ENCODE data around the gene CMSS1. TPM values are rescaled to one million over a fixed set of nuclear protein-coding genes. Genes with fewer than 3 reads are reported as not detected.
A peak's percentile ranks its signal among the peaks of the same experiment; 100 is the strongest.

Gene CMSS1
- total RNA-seq, 6 experiments from 2014 or later: 10.1 to 14.6 (median 11.6) TPM

DNA sequence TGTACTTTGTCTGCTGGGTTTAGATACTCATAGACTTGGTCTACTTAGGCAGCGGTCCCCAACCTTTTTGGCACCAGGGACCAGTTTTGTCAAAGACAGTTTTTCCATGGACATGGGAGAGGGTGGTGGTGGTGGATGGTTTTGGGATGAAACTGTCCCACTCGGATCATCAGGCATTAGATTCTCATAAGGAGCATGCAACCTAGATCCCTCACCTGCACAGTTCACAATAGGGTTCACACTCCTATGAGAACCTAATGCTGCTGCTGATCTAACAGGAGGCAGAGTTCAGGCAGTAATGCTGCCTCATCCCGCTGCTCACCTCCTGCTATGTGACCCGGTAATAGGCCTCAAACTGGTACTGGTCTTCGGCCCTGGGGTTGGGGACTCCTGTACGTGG lies 45.3 kb downstream of the CMSS1 start:
- no peak overlapping the region for H3K27ac ChIP-seq
- TF ChIP-seq, protein P1, sequence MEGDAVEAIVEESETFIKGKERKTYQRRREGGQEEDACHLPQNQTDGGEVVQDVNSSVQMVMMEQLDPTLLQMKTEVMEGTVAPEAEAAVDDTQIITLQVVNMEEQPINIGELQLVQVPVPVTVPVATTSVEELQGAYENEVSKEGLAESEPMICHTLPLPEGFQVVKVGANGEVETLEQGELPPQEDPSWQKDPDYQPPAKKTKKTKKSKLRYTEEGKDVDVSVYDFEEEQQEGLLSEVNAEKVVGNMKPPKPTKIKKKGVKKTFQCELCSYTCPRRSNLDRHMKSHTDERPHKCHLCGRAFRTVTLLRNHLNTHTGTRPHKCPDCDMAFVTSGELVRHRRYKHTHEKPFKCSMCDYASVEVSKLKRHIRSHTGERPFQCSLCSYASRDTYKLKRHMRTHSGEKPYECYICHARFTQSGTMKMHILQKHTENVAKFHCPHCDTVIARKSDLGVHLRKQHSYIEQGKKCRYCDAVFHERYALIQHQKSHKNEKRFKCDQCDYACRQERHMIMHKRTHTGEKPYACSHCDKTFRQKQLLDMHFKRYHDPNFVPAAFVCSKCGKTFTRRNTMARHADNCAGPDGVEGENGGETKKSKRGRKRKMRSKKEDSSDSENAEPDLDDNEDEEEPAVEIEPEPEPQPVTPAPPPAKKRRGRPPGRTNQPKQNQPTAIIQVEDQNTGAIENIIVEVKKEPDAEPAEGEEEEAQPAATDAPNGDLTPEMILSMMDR (IDR thresholded peaks at IDR 0.05): no peak
- no peak for TF ChIP-seq POLR2A (IDR thresholded peaks at IDR 0.05)
- ATAC-seq: no peak

DNA sequence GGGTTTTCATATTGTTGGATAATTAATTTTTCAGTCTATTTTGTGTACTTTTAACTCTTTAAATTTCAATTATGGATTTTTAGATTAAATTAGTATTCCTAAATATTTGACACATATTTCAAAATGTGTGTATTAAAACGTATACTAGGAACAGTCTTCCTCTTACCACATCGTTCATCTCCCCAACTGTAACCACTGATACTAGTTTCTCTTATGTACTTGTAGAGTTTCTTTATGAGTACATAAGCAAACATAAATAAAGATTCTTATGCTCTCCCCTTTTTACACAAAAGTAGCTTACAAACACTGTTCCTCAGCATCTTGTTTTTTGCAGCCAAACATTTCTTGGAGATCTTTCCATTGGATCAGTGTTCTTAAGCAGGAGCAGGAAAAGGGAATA lies 45.9 kb downstream of the CMSS1 start:
- Histone ChIP-seq H3K4me1 (no peaks in the 10 kb centered on the region), H3K4me3 (no peak overlapping the region), H3K27ac (no peak overlapping the region), H3K27me3 (no peaks in the 10 kb centered on the region), H3K9me3 (no peaks in the 10 kb centered on the region), H3K36me3 (no peaks in the 10 kb centered on the region)
- intact Hi-C loops (cut with DNase I): no loop called here
- ATAC-seq: no peak
- TF ChIP-seq, protein P1 (IDR thresholded peaks at IDR 0.05): no peak
- TF ChIP-seq POLR2A (IDR thresholded peaks at IDR 0.05): no peak
- DNase-seq: no peak
- 76% methylated on average over 2 of the region's 2 CpGs for WGBS (ENCODE audit: insufficient coverage, low coverage, low lambda C conversion rate, missing lambda C conversion rate)

More for the DNA sequence above, 45.3 kb downstream of the CMSS1 start:
- no peak for DNase-seq
- Histone ChIP-seq H3K4me1 (no peaks in the 10 kb centered on the region), H3K9me3 (no peaks in the 10 kb centered on the region), H3K36me3 (no peaks in the 10 kb centered on the region), H3K27me3 (no peaks in the 10 kb centered on the region), H3K4me3 (no peak overlapping the region)
- intact Hi-C loops (cut with DNase I): no loop called here
- 54% methylated on average over 3 of the region's 6 CpGs for WGBS (ENCODE audit: insufficient coverage, low coverage, low lambda C conversion rate, missing lambda C conversion rate)

DNA sequence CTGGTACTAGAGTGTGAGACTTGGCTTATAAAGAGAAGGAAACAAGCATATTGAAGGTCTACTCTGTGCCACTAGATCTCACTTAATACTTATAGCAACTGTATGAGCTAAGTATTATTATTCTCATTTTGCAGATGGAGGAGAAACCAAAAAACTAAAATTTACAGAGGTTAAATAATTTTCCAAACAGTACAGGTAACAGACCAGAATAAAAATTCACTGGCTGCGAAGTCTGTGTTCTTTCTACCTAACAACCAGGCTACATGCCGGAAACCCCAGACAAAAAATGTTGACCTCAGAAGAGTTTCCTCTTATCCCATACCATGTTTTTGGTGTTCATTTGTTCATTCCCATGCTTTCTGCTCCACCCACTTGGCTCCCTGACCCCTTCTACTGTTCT lies 46.6 kb downstream of the CMSS1 start:
- no peaks in the 10 kb centered on the region for H3K4me1 ChIP-seq
- no peaks in the 10 kb centered on the region for H3K9me3 ChIP-seq
- no peaks in the 10 kb centered on the region for H3K36me3 ChIP-seq
- ATAC-seq (no peak), DNase-seq (no peak)
- intact Hi-C loops (cut with DNase I): no loop called here
- no peak overlapping the region for H3K4me3 ChIP-seq
- 95% methylated on average over 2 of the region's 2 CpGs for WGBS (ENCODE audit: insufficient coverage, low coverage, low lambda C conversion rate, missing lambda C conversion rate)
- no peak overlapping the region for H3K27ac ChIP-seq
- H3K27me3 ChIP-seq: no peaks in the 10 kb centered on the region
- no peak for TF ChIP-seq POLR2A (IDR thresholded peaks at IDR 0.05)
- TF ChIP-seq, protein P1 (IDR thresholded peaks at IDR 0.05): no peak

DNA sequence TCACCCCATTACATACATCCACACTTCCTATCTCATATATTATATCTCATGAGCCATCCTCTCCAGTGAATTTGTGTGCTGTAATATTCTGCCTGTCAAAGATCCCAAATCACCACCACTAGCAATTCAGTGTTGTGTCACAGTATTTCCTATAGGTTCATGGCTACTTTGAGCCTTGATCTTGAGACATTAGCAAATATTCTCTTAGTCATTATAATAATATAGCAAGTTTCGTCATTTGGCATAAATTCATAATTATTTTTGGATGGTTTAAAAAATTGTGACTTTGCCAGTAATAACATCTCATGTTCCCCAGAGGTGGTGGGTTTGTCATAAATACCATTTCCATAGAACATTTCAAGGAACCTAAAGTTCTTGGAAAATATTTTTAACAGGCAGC lies 47.7 kb downstream of the CMSS1 start:
- no peak overlapping the region for H3K4me3 ChIP-seq
- H3K9me3 ChIP-seq: no peaks in the 10 kb centered on the region
- no peak for TF ChIP-seq POLR2A (IDR thresholded peaks at IDR 0.05)
- TF ChIP-seq, protein P1 (IDR thresholded peaks at IDR 0.05): no peak
- DNase-seq (no peak), ATAC-seq (no peak)
- H3K4me1 ChIP-seq: no peaks in the 10 kb centered on the region
- H3K27ac ChIP-seq: no peak overlapping the region
- no peaks in the 10 kb centered on the region for H3K27me3 ChIP-seq
- 85% methylated on average over 1 of the region's 1 CpG for WGBS (ENCODE audit: insufficient coverage, low coverage, low lambda C conversion rate, missing lambda C conversion rate)
- no peaks in the 10 kb centered on the region for H3K36me3 ChIP-seq
- intact Hi-C loops (cut with DNase I): no loop called here

DNA sequence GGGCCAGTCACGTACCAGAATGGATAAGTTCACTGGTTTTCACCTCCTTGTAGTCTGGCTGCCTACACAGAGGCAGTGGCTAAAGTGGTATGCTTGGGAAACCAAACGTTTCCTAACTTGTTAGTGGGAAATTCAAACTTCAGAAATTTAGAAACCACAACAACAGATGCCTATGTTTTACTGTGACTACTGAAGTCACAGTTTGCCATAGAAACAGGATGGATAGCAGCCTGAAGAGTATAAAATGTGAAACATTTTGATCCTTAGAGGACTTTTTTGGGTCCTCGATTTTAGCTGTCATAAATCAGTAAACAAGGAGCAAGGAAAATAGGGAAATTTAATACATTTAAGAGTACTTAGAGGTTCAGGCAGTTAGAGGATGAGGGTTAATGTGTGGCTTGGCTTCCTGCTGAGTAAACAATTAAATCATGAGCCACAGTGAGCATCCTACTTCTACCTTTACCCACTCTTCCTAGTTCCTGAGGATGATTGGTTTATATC lies 48.6 kb downstream of the CMSS1 start:
- ATAC-seq: peak in 1 of 4 donors; percentile 42

More for the DNA sequence above, 48.6 kb downstream of the CMSS1 start:
- H3K4me1 ChIP-seq: peaks cover 0 to 6% (median 3%) of the 10 kb centered on the region in 4 donors
- no peaks in the 10 kb centered on the region for H3K27me3 ChIP-seq
- intact Hi-C loops (cut with DNase I): no loop called here
- TF ChIP-seq, protein P1 (IDR thresholded peaks at IDR 0.05): no peak
- TF ChIP-seq POLR2A (IDR thresholded peaks at IDR 0.05): no peak
- no peak for DNase-seq
- H3K27ac ChIP-seq: no peak overlapping the region
- 55% methylated on average over 3 of the region's 3 CpGs for whole genome bisulfite sequencing (ENCODE audit: insufficient coverage, low coverage, low lambda C conversion rate, missing lambda C conversion rate)
- no peaks in the 10 kb centered on the region for H3K9me3 ChIP-seq
- no peaks in the 10 kb centered on the region for H3K36me3 ChIP-seq
- H3K4me3 ChIP-seq: no peak overlapping the region

Measured in right lobe of liver (tissue), 6 donors.